B cell (primary cell): Measurements from ENCODE around the gene CARD10.

ENCODE experiments used
- EZH2 ChIP-seq: IDR thresholded peaks from 2 replicates; pipeline ENCODE4 v1.6.1; 2012; ENCODE audit warnings: borderline replicate concordance, low read depth, mild to moderate bottlenecking, moderate library complexity, low read length; ENCODE audit not compliant: insufficient read depth, poor library complexity, severe bottlenecking
- TF ChIP-seq, protein P1 (sequence below): fragments of 200-600 bp; IDR thresholded peaks from one replicate; pipeline ENCODE4 v1.8.0; 2022; ENCODE audit warnings: antibody characterized with exemption, mild to moderate bottlenecking

DNA sequence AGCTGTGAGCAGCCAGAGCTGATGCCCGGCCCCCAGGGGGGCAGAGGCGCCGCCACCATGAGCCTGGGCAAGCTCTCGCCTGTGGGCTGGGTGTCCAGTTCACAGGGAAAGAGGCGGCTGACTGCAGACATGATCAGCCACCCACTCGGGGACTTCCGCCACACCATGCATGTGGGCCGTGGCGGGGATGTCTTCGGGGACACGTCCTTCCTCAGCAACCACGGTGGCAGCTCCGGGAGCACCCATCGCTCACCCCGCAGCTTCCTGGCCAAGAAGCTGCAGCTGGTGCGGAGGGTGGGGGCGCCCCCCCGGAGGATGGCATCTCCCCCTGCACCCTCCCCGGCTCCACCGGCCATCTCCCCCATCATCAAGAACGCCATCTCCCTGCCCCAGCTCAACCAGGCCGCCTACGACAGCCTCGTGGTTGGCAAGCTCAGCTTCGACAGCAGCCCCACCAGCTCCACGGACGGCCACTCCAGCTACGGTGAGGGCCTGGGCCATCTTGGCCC, 47.2 kb upstream of the CARD10 start:
- TF ChIP-seq, protein P1, sequence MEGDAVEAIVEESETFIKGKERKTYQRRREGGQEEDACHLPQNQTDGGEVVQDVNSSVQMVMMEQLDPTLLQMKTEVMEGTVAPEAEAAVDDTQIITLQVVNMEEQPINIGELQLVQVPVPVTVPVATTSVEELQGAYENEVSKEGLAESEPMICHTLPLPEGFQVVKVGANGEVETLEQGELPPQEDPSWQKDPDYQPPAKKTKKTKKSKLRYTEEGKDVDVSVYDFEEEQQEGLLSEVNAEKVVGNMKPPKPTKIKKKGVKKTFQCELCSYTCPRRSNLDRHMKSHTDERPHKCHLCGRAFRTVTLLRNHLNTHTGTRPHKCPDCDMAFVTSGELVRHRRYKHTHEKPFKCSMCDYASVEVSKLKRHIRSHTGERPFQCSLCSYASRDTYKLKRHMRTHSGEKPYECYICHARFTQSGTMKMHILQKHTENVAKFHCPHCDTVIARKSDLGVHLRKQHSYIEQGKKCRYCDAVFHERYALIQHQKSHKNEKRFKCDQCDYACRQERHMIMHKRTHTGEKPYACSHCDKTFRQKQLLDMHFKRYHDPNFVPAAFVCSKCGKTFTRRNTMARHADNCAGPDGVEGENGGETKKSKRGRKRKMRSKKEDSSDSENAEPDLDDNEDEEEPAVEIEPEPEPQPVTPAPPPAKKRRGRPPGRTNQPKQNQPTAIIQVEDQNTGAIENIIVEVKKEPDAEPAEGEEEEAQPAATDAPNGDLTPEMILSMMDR: no peak
- no peak for TF ChIP-seq EZH2
